Keratinocyte (primary cell): ENCODE results near the gene PIGT. TPM values are rescaled to one million over a fixed set of nuclear protein-coding genes. Genes with fewer than 3 reads are reported as not detected.

Experiments used
- DNase-seq: peaks from one replicate; pipeline ENCODE4 v3.0.0-alpha.2; 2011; ENCODE audit warnings: low read depth, missing footprints, low spot score
- FAIRE-seq: peaks from 2 replicates; lab custom pipeline; 2011; peaks lifted over from hg19 to GRCh38; lab: Jason Lieb, UNC
- H2AFZ ChIP-seq: 2 replicates; pipeline ENCODE4 v1.6.0; 2012; ENCODE audit warnings: low read length, control low read depth, inconsistent platforms; ENCODE audit not compliant: control insufficient read depth
- H3K27ac ChIP-seq: 2 replicates; pipeline ENCODE4 v1.5.1; 2011; ENCODE audit warnings: low read length; ENCODE audit not compliant: control insufficient read depth, insufficient read depth
- H3K27me3 ChIP-seq: 3 replicates; pipeline ENCODE4 v1.6.0; 2011; ENCODE audit warnings: low read length; ENCODE audit not compliant: control insufficient read depth, insufficient read depth; ENCODE audit errors: extremely low read depth
- H3K36me3 ChIP-seq, 2 experiments: 2 replicates in 1 of 2; 3 replicates in 1 of 2; pipeline ENCODE4 v1.5.1; 2011; ENCODE audit warnings: low read length in 2 of 2, mild to moderate bottlenecking in 1 of 2; ENCODE audit not compliant: control insufficient read depth in 2 of 2, insufficient read depth in 2 of 2; ENCODE audit errors: extremely low read depth in 1 of 2
- H3K4me1 ChIP-seq: 3 replicates; pipeline ENCODE4 v1.5.1; 2011; ENCODE audit warnings: low read length; ENCODE audit not compliant: control insufficient read depth, insufficient read depth; ENCODE audit errors: extremely low read depth
- H3K4me2 ChIP-seq: 3 replicates; pipeline ENCODE4 v1.6.0; 2011; ENCODE audit warnings: low read depth, low read length; ENCODE audit not compliant: control insufficient read depth, insufficient read depth; ENCODE audit errors: extremely low read depth
- H3K4me3 ChIP-seq, 3 experiments: fragments of 200-600 bp in 1 of 3; sonication (generic) in 1 of 3; 2 replicates in 2 of 3; 3 replicates in 1 of 3; pipeline ENCODE4 v1.5.1; 2011 to 2016; ENCODE audit warnings: low read length in 3 of 3, mild to moderate bottlenecking in 3 of 3, control low read depth in 2 of 3, inconsistent platforms in 1 of 3, low read depth in 1 of 3, mixed read lengths in 1 of 3, mixed run types in 1 of 3, moderate library complexity in 1 of 3; ENCODE audit not compliant: control insufficient read depth in 2 of 3, insufficient read depth in 2 of 3; ENCODE audit errors: extremely low read depth in 1 of 3
- H3K79me2 ChIP-seq: 2 replicates; pipeline ENCODE4 v1.6.0; 2012; ENCODE audit warnings: low read length; ENCODE audit not compliant: control insufficient read depth, insufficient read depth
- H3K9ac ChIP-seq: 3 replicates; pipeline ENCODE4 v1.6.0; 2011; ENCODE audit warnings: low read length; ENCODE audit not compliant: control insufficient read depth, insufficient read depth; ENCODE audit errors: extremely low read depth
- H3K9me1 ChIP-seq: 3 replicates; pipeline ENCODE4 v1.6.0; 2011; ENCODE audit warnings: low read length; ENCODE audit not compliant: control insufficient read depth, insufficient read depth; ENCODE audit errors: extremely low read depth
- H3K9me3 ChIP-seq: 2 replicates; pipeline ENCODE4 v1.5.1; 2012; ENCODE audit warnings: low read depth, low read length; ENCODE audit not compliant: control insufficient read depth
- H4K20me1 ChIP-seq: 3 replicates; pipeline ENCODE4 v1.6.0; 2011; ENCODE audit warnings: low read length; ENCODE audit not compliant: control insufficient read depth, insufficient read depth; ENCODE audit errors: extremely low read depth
- EZH2 ChIP-seq: IDR thresholded peaks from one replicate; pipeline ENCODE4 v1.6.1; 2012; ENCODE audit warnings: inconsistent platforms, mild to moderate bottlenecking, low read length, moderate library complexity
- dilution Hi-C: fragments of 300-500 bp; cut with MboI; formaldehyde crosslinking; loops from one replicate; pipeline ENCODE4 v1.7.0; 2020; ENCODE audit warnings: low sequenced_read_pairs; ENCODE audit not compliant: extremely low pct_ligation_motif_present
- polyA plus RNA-seq, 5 experiments: library from polyadenylated mRNA; depleted of rRNA in 3 of 5; stranded (reverse) in 3 of 5; stranded (forward) in 1 of 5; unstranded in 1 of 5; fragments of >200 nt; gene quantifications; 1 replicate in 1 of 5; 2 replicates in 3 of 5; 3 replicates in 1 of 5; pipeline versions ENCODE4 v1.2.1 to v1.2.3, GENCODE V29; 2011 to 2012; ENCODE audit warnings: missing spikeins in 2 of 5, low read depth in 1 of 5, low replicate concordance in 1 of 5
- TF ChIP-seq, protein P1 (sequence below), 3 experiments: IDR thresholded peaks in 1 of 3; conservative IDR thresholded peaks in 1 of 3; optimal IDR thresholded peaks in 1 of 3; 2 replicates in 2 of 3; 3 replicates in 1 of 3; pipeline versions ENCODE3 to v1.5.1; 2011; ENCODE audit warnings: low read length in 3 of 3, mild to moderate bottlenecking in 3 of 3, moderate library complexity in 2 of 3, control low read depth in 1 of 3, inconsistent platforms in 1 of 3; ENCODE audit not compliant: insufficient read depth in 2 of 3; ENCODE audit errors: extremely low read depth in 1 of 3

The PIGT gene
- polyA plus RNA-seq, 1 donor (not counting 4 experiments of a cell fraction or from before 2014, with no cell fraction given) = 26.5 TPM

DNA sequence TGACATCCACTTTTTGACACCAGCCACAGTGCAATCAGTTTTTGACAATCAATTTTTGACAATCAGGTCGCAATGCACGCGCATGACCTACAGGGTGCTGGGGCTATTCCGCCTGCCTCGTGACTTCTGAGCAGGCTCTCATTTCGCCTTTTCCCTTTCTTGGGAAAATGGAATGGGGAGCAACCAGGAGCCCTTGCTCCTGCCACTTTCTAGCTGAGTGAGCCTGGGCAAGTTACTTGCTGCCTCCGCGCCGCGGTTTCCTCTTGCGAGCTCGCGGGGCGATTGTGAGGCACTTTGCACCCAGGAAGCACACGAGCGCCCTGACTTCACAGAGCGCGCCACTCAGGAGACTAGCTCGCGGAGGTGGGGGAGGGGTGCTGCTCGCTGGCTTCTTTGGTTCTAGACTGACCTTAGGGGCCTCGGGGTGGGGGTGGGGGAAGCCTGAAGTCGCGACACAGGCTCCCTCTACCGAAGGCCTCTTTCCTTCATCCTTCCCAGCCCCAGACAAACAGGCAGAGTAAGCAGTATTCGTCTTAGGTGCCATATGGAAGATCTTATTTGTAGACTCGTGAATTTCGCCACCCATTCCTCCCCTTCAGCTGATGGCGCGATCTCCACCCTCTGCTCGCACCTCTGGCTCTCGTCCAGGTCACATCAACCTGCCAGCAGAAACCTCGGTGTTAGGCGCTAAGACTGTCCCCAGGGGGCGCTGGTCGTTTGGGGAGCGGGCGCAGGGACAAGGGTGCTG is 42.4 kb upstream of the PIGT start:
- dilution Hi-C loops = no loop called here
- DNase-seq (no peak), FAIRE-seq (peak; percentile 44)
- TF ChIP-seq EZH2 = no peak
- TF ChIP-seq, protein P1, sequence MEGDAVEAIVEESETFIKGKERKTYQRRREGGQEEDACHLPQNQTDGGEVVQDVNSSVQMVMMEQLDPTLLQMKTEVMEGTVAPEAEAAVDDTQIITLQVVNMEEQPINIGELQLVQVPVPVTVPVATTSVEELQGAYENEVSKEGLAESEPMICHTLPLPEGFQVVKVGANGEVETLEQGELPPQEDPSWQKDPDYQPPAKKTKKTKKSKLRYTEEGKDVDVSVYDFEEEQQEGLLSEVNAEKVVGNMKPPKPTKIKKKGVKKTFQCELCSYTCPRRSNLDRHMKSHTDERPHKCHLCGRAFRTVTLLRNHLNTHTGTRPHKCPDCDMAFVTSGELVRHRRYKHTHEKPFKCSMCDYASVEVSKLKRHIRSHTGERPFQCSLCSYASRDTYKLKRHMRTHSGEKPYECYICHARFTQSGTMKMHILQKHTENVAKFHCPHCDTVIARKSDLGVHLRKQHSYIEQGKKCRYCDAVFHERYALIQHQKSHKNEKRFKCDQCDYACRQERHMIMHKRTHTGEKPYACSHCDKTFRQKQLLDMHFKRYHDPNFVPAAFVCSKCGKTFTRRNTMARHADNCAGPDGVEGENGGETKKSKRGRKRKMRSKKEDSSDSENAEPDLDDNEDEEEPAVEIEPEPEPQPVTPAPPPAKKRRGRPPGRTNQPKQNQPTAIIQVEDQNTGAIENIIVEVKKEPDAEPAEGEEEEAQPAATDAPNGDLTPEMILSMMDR (optimal IDR thresholded peaks at IDR 0.05 in 1 of 3, IDR thresholded peaks at IDR 0.05 in 1 of 3, conservative IDR thresholded peaks at IDR 0.05 in 1 of 3; ENCODE audit: extremely low read depth in 1 of 3, insufficient read depth in 2 of 3, low read length in 3 of 3) = peak; percentile 91 to 97 (median 95)
- peaks cover 0 to 3% of the 10 kb centered on the region in 2 experiments for H3K36me3 ChIP-seq
- H3K9me3 ChIP-seq = no peaks in the 10 kb centered on the region
- peak overlapping the region; percentile 34 for H3K27ac ChIP-seq
- no peaks in the 10 kb centered on the region for H3K79me2 ChIP-seq
- H3K4me3 ChIP-seq = peak overlapping the region; percentile 37 to 73 (median 70)
- no peaks in the 10 kb centered on the region for H3K9me1 ChIP-seq
- peaks cover 5% of the 10 kb centered on the region for H3K4me1 ChIP-seq
- H2AFZ ChIP-seq = peak overlapping the region; percentile 92
- no peaks in the 10 kb centered on the region for H4K20me1 ChIP-seq
- peak overlapping the region; percentile 52 for H3K9ac ChIP-seq
- H3K27me3 ChIP-seq = no peaks in the 10 kb centered on the region
- peak overlapping the region; percentile 92 for H3K4me2 ChIP-seq

DNA sequence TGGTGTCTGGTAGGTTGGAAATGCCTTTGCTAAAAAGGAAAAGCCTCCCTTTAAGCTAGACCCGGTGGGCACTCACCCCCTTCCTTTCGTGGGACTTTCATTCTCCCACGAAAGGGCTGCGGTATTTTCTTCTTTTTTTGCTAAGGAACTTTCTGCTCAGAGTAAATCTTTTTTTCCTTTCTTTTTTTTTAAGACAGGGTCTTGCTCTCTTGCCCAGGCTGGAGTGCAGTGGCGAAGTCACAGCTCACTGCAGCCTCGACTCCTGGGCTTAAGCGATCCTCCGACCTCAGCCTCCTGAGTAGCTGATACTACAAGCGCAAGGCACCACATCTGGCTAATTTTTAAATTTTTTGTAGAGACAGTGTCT is 41.9 kb upstream of the PIGT start:
- dilution Hi-C loops = no loop called here
- no peaks in the 10 kb centered on the region for H3K27me3 ChIP-seq
- no peaks in the 10 kb centered on the region for H3K9me1 ChIP-seq
- peak overlapping the region in 1 of 3 experiments; percentile 73 for H3K4me3 ChIP-seq
- H2AFZ ChIP-seq = no peak overlapping the region
- TF ChIP-seq, protein P1 (optimal IDR thresholded peaks at IDR 0.05 in 1 of 3, IDR thresholded peaks at IDR 0.05 in 1 of 3, conservative IDR thresholded peaks at IDR 0.05 in 1 of 3; ENCODE audit: extremely low read depth in 1 of 3, insufficient read depth in 2 of 3, low read length in 3 of 3) = no peak
- TF ChIP-seq EZH2 = no peak
- H3K9me3 ChIP-seq = no peaks in the 10 kb centered on the region
- FAIRE-seq (no peak), DNase-seq (no peak)
- H3K27ac ChIP-seq = no peak overlapping the region
- H3K4me1 ChIP-seq = peaks cover 5% of the 10 kb centered on the region
- H3K9ac ChIP-seq = no peak overlapping the region
- H3K4me2 ChIP-seq = peak overlapping the region; percentile 92
- H3K36me3 ChIP-seq = peaks cover 0 to 1% of the 10 kb centered on the region in 2 experiments
- no peaks in the 10 kb centered on the region for H4K20me1 ChIP-seq
- H3K79me2 ChIP-seq = no peaks in the 10 kb centered on the region
